Omental fat pad (tissue), 4 donors: ENCODE data around the gene GFM1. TPM values are rescaled to one million over a fixed set of nuclear protein-coding genes. Genes with fewer than 3 reads are reported as not detected.

Experiments
- ATAC-seq: fragments of 150-250 bp; one replicate; pipeline ENCODE4 v1.9.1; 2016; ENCODE audit warnings: mild to moderate bottlenecking, moderate library complexity; ENCODE audit not compliant: low FRiP score
- DNase-seq: peaks from one replicate; pipeline ENCODE4 v3.0.0-alpha.2; 2019; ENCODE audit warnings: low spot score
- CTCF ChIP-seq, 3 donors: fragments of 450-650 bp; IDR thresholded peaks; one replicate each; pipeline ENCODE4 v1.5.1; 2016 to 2017; ENCODE audit warnings: antibody characterized with exemption in 3 of 3, mild to moderate bottlenecking in 3 of 3, moderate library complexity in 2 of 3
- total RNA-seq, 4 donors: library from RNA; depleted of rRNA; stranded (reverse); fragments of >200 nt; gene quantifications; one replicate each; pipeline ENCODE4 v1.1.0, GENCODE V29; 2016

Gene GFM1
- total RNA-seq, 4 donors from 2014 or later = 45.4 to 91.4 (median 60.0) TPM

- peak; percentile 76 for ATAC-seq
- TF ChIP-seq CTCF (IDR thresholded peaks at IDR 0.05) = peak in 1 of 3 donors; percentile 41
Measured at GRCh38 chr3:158659454-158660237, 15.3 kb downstream of the GFM1 start.

GRCh38 chr3:158660711-158661110 is 16.4 kb downstream of the GFM1 start:
- ATAC-seq = no peak
- TF ChIP-seq CTCF (IDR thresholded peaks at IDR 0.05) = no peak

More at GRCh38 chr3:158659454-158660237, 15.3 kb downstream of the GFM1 start:
- DNase-seq = no peak

GRCh38 chr3:158663246-158663645 is 18.9 kb downstream of the GFM1 start:
- TF ChIP-seq CTCF (IDR thresholded peaks at IDR 0.05) = no peak
- DNase-seq (no peak), ATAC-seq (no peak)

More at GRCh38 chr3:158660711-158661110, 16.4 kb downstream of the GFM1 start:
- no peak for DNase-seq

GRCh38 chr3:158663832-158664231 is 19.5 kb downstream of the GFM1 start:
- no peak for ATAC-seq
- no peak for DNase-seq
- no peak for TF ChIP-seq CTCF (IDR thresholded peaks at IDR 0.05)

GRCh38 chr3:158666416-158666815 is 22.1 kb downstream of the GFM1 start:
- no peak for ATAC-seq
- TF ChIP-seq CTCF (IDR thresholded peaks at IDR 0.05) = no peak

GRCh38 chr3:158668506-158668905 is 24.2 kb downstream of the GFM1 start:
- no peak for TF ChIP-seq CTCF (IDR thresholded peaks at IDR 0.05)
- DNase-seq (no peak), ATAC-seq (no peak)

More at GRCh38 chr3:158666416-158666815, 22.1 kb downstream of the GFM1 start:
- no peak for DNase-seq

- no peak for TF ChIP-seq CTCF (IDR thresholded peaks at IDR 0.05)
- ATAC-seq (peak; percentile 19), DNase-seq (no peak)
Measured at GRCh38 chr3:158671821-158672214, 27.5 kb downstream of the GFM1 start.
